RWPE2 (cell line): ENCODE measurements around the gene F2RL3.

ENCODE experiments used
- ATAC-seq: fragments of 200-7000 bp; cut with Tn5 transposase; 3 replicates; pipeline ENCODE4 v1.9.1; 2021; ENCODE audit warnings: low read depth
- DNase-seq: peaks from one replicate; pipeline ENCODE4 v3.0.0-alpha.2; 2020; ENCODE audit warnings: low spot score
- H3K27ac ChIP-seq: fragments of 450-650 bp; 2 replicates; pipeline ENCODE4 v1.5.1; 2017; ENCODE audit warnings: mild to moderate bottlenecking; ENCODE audit not compliant: poor library complexity, severe bottlenecking
- H3K27me3 ChIP-seq: fragments of 250-450 bp; sonication (Bioruptor Pico); 2 replicates; pipeline ENCODE4 v1.5.1; 2021; ENCODE audit warnings: mild to moderate bottlenecking, moderate library complexity; ENCODE audit not compliant: insufficient read depth, poor library complexity, severe bottlenecking
- H3K36me3 ChIP-seq: fragments of 250-450 bp; sonication (Bioruptor Pico); 2 replicates; pipeline ENCODE4 v1.5.1; 2020; ENCODE audit warnings: low read depth, mild to moderate bottlenecking, moderate library complexity
- H3K4me1 ChIP-seq: fragments of 250-450 bp; sonication (Bioruptor Pico); 2 replicates; pipeline ENCODE4 v1.5.1; 2021; ENCODE audit warnings: mild to moderate bottlenecking, moderate library complexity; ENCODE audit not compliant: insufficient read depth, poor library complexity, severe bottlenecking
- H3K4me3 ChIP-seq: fragments of 250-450 bp; sonication (Bioruptor Pico); 2 replicates; pipeline ENCODE4 v1.5.1; 2021; ENCODE audit warnings: mild to moderate bottlenecking, moderate library complexity; ENCODE audit not compliant: severe bottlenecking
- H3K9me3 ChIP-seq: fragments of 250-450 bp; sonication (Bioruptor Pico); 2 replicates; pipeline ENCODE4 v1.5.1; 2021; ENCODE audit warnings: mild to moderate bottlenecking, moderate library complexity; ENCODE audit not compliant: severe bottlenecking
- CTCF ChIP-seq: fragments of 450-650 bp; IDR thresholded peaks from one replicate; pipeline ENCODE4 v1.5.1; 2017; ENCODE audit warnings: mild to moderate bottlenecking, moderate library complexity; ENCODE audit not compliant: poor library complexity, severe bottlenecking

F2RL3 gene

DNA sequence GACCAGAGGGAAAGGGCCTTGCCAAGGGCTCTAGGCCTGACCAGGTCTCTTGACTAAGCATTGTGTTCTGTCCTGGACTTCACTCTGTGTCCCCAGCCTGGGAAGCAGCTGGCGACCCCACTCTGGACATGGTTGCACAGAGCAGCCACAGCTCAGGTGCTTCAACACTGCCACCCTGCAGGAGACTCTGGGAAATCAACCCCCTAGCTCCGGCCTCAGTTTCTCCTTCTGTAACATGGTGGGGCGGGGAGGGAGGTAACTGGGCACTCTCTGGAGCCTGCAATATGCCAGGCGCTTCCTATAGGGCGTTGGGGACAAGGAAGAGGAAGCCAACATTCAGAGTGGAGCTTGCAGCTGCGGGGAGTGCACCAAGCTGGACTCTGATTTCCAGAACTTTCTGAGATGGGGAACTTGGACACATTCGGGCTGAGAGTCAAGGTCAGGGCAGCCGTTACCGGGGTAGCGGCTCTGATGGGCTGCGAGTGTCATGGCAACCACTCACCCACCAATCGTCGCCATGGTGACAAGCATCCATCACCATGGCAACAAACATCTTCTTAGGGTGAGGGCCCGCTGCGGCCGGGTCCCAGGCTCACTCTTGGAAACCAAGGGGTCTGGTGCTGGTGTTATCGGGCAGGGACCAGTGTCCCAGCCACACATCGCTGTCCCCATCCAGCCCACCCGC is 12.8 kb downstream of the F2RL3 start:
- Histone ChIP-seq H3K27ac (no peak overlapping the region), H3K36me3 (no peaks in the 10 kb centered on the region), H3K4me1 (no peaks in the 10 kb centered on the region), H3K27me3 (no peaks in the 10 kb centered on the region), H3K4me3 (no peak overlapping the region), H3K9me3 (no peaks in the 10 kb centered on the region)
- TF ChIP-seq CTCF: no peak
- ATAC-seq (no peak), DNase-seq (no peak)

DNA sequence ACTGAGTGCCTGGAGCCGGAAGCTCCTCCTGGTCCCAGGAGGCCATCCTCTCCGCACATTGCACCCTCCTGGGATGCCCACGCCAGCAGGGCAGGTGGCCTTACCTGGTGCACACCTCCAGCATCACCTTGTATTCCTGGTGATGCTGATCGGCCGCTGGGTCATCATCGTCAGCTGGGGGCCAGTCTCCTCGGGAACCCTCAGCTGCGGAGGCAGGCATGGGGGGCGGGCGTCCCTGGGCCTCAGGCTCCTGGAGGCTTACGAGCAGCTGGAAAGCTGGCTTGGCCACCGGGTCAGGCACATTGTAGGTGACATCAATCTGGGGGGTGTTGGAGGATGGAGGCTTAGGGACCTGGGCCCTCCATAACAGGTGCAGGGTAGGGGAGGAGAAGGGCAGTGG is 13.7 kb downstream of the F2RL3 start:
- no peak for TF ChIP-seq CTCF
- no peaks in the 10 kb centered on the region for H3K9me3 ChIP-seq
- H3K27ac ChIP-seq: no peak overlapping the region
- no peaks in the 10 kb centered on the region for H3K36me3 ChIP-seq
- H3K4me3 ChIP-seq: no peak overlapping the region
- H3K4me1 ChIP-seq: no peaks in the 10 kb centered on the region
- H3K27me3 ChIP-seq: no peaks in the 10 kb centered on the region
- no peak for ATAC-seq
- no peak for DNase-seq

DNA sequence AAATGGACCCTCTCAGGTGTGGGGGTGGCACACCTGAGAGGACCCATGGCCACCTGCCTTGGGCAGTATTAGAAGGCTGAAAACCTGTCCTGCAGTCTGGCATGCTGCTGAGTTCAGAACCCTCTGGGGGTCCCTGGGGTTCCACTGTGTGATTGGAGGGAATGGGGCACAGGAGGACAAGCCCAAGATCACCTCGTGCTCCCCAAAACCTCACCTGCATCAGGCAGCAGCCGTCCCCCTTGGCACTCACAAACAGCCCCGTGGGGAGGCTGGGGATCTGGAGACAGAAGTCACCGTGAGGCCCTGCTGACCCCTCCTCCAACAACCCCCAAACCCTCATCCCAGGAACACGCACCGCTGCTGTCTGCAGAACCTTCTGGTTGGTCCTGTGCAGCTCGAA is 14.5 kb downstream of the F2RL3 start:
- H3K27me3 ChIP-seq: no peaks in the 10 kb centered on the region
- TF ChIP-seq CTCF: no peak
- DNase-seq (no peak), ATAC-seq (no peak)
- H3K4me1 ChIP-seq: no peaks in the 10 kb centered on the region
- no peak overlapping the region for H3K4me3 ChIP-seq
- no peaks in the 10 kb centered on the region for H3K36me3 ChIP-seq
- no peak overlapping the region for H3K27ac ChIP-seq
- no peaks in the 10 kb centered on the region for H3K9me3 ChIP-seq

GRCh38 chr19:16904599-16904998 is 15.8 kb downstream of the F2RL3 start:
- no peak for ATAC-seq
- no peaks in the 10 kb centered on the region for H3K9me3 ChIP-seq
- DNase-seq: no peak
- H3K27ac ChIP-seq: no peak overlapping the region
- no peaks in the 10 kb centered on the region for H3K36me3 ChIP-seq
- H3K4me3 ChIP-seq: no peak overlapping the region
- H3K4me1 ChIP-seq: no peaks in the 10 kb centered on the region
- no peaks in the 10 kb centered on the region for H3K27me3 ChIP-seq
- no peak for TF ChIP-seq CTCF

GRCh38 chr19:16908759-16909158 is 20.0 kb downstream of the F2RL3 start:
- H3K27me3 ChIP-seq: no peaks in the 10 kb centered on the region
- ATAC-seq: no peak
- no peak for TF ChIP-seq CTCF
- no peaks in the 10 kb centered on the region for H3K4me1 ChIP-seq
- no peaks in the 10 kb centered on the region for H3K36me3 ChIP-seq
- no peak overlapping the region for H3K4me3 ChIP-seq
- no peak for DNase-seq
- H3K9me3 ChIP-seq: peaks cover 5% of the 10 kb centered on the region
- no peak overlapping the region for H3K27ac ChIP-seq
